Left cardiac atrium (tissue), 4 donors: ENCODE results near the gene RSL1D1. TPM values are rescaled to one million over a fixed set of nuclear protein-coding genes. Genes with fewer than 3 reads are reported as not detected.
"Not testable (repeated sequence)": the region's sequence is repeated elsewhere in the genome, so short reads cannot be mapped to it uniquely, and the experiment has no call there.

Experiments
- ATAC-seq, 2 donors: fragments of 200-7000 bp; cut with Tn5 transposase; one replicate each; pipeline ENCODE4 v1.9.1; 2020; ENCODE audit warnings: mild to moderate bottlenecking in 2 of 2, moderate library complexity in 2 of 2
- DNase-seq: peaks from one replicate; pipeline ENCODE4 v3.0.0-alpha.2; 2020
- intact Hi-C, 2 donors: fragments of 100-400 bp; cut with DNase I; formaldehyde crosslinking; loops; one replicate each; pipeline versions ENCODE4 v1.14.1 to v1.15.1; 2022 to 2023
- total RNA-seq, 2 donors: library from RNA; stranded (reverse); fragmentation: NEBNext Ultra II Directional; extraction: Animal tissue kit (Norgen Biotek cat#: 25700); gene quantifications; one replicate each; pipeline ENCODE4 v1.2.1, GENCODE V29; 2021
- donor health status: DM: no; HTN: yes; CAD: no.
- donor health status: DM: no; HTN: yes; CAD: no; lungs with severe emphysema.
- donor health status: DM: yes; HTN: yes; CAD: no.
- donor health status: Dilated cardiomyopathy.

RSL1D1 gene
- total RNA-seq, 2 donors from 2014 or later = 98.4 to 113 TPM

- ATAC-seq, DNase-seq, intact Hi-C loops: not testable (repeated sequence)
Measured at GRCh38 chr16:11784980-11785599, 66.3 kb downstream of the RSL1D1 start.

GRCh38 chr16:11784381-11784780, 67.0 kb downstream of the RSL1D1 start:
- intact Hi-C loops, DNase-seq, ATAC-seq: not testable (repeated sequence)

GRCh38 chr16:11784038-11784369, 67.3 kb downstream of the RSL1D1 start:
- intact Hi-C loops = no loop called here
- DNase-seq = no peak
- peak in 1 of 2 donors; percentile 18 for ATAC-seq

Other genes with a start within 250 kb of the RSL1D1 start
- 10 to 100 TPM; 27.5 to 33.7 TPM for gene SNN, start 183.1 kb downstream of the RSL1D1 start, total RNA-seq
- gene TXNDC11, start 108.7 kb downstream of the RSL1D1 start, total RNA-seq = 10 to 100 TPM; 21.8 to 30.4 TPM
- gene ZC3H7A, start 54.3 kb downstream of the RSL1D1 start, total RNA-seq = 10 to 100 TPM; 24.0 to 28.2 TPM
- 100 to 1,000 TPM in 1 of 2 donors, 10 to 100 TPM in 1; 87.5 to 111 TPM for gene GSPT1, start 64.4 kb upstream of the RSL1D1 start, total RNA-seq
- gene NPIPB2, start 90.5 kb upstream of the RSL1D1 start, total RNA-seq = 1 to 10 TPM; 2.1 to 2.4 TPM
- gene TNFRSF17, start 113.7 kb upstream of the RSL1D1 start, total RNA-seq = not detected
- 10 to 100 TPM; 18.0 to 18.8 TPM for gene SNX29, start 125.2 kb upstream of the RSL1D1 start, total RNA-seq